Left ventricle myocardium inferior (tissue), 1 donor: ENCODE results near the gene KLHL18. TPM values are rescaled to one million over a fixed set of nuclear protein-coding genes. Genes with fewer than 3 reads are reported as not detected.

ENCODE experiments used
- DNase-seq: peaks from one replicate; pipeline ENCODE4 v3.0.0-alpha.2; 2020
- H3K27ac ChIP-seq: fragments of 200-600 bp; replicated peaks from 2 replicates; pipeline ENCODE4 v1.8.0; 2021
- H3K27me3 ChIP-seq: fragments of 200-600 bp; 2 replicates; pipeline ENCODE4 v1.8.0; 2021; ENCODE audit warnings: low read depth
- H3K36me3 ChIP-seq: fragments of 200-600 bp; 2 replicates; pipeline ENCODE4 v1.8.0; 2021
- H3K4me1 ChIP-seq: fragments of 200-600 bp; 2 replicates; pipeline ENCODE4 v1.8.0; 2021
- H3K4me3 ChIP-seq: fragments of 200-600 bp; 2 replicates; pipeline ENCODE4 v1.8.0; 2021; ENCODE audit warnings: mild to moderate bottlenecking, moderate library complexity
- H3K9me3 ChIP-seq: fragments of 200-600 bp; replicated peaks from 2 replicates; pipeline ENCODE4 v1.8.0; 2021
- CTCF ChIP-seq: fragments of 200-600 bp; IDR thresholded peaks from 2 replicates; pipeline ENCODE4 v1.8.0; 2021; ENCODE audit warnings: antibody characterized with exemption, mild to moderate bottlenecking, borderline replicate concordance
- intact Hi-C: fragments of 100-400 bp; cut with micrococcal nuclease; formaldehyde crosslinking; loops from one replicate; pipeline ENCODE4 v1.11.0; 2022
- total RNA-seq: library from RNA; stranded (reverse); fragmentation: NEBNext Ultra II Directional; extraction: Animal tissue kit (Norgen Biotek cat#: 25700); gene quantifications from one replicate; pipeline ENCODE4 v1.2.1, GENCODE V29; 2021
- donor health status: DM: no; HTN: yes; CAD: no; lungs with severe emphysema.

The KLHL18 gene
- total RNA-seq, 1 donor from 2014 or later, result 54.7 TPM

GRCh38 chr3:47266709-47267489, 15.8 kb upstream of the KLHL18 start:
- no peak for TF ChIP-seq CTCF
- peak overlapping the region; percentile 76 for H3K27ac ChIP-seq

GRCh38 chr3:47267490-47267824, 15.3 kb upstream of the KLHL18 start:
- no peak for TF ChIP-seq CTCF
- intact Hi-C loops, result no loop called here
- no peaks in the 10 kb centered on the region for H3K36me3 ChIP-seq
- H3K4me1 ChIP-seq, result peaks cover 21% of the 10 kb centered on the region
- no peak overlapping the region for H3K4me3 ChIP-seq
- H3K27me3 ChIP-seq, result no peaks in the 10 kb centered on the region
- H3K9me3 ChIP-seq, result no peaks in the 10 kb centered on the region
- H3K27ac ChIP-seq, result peak overlapping the region; percentile 76
- no peak for DNase-seq

More at GRCh38 chr3:47266709-47267489, 15.8 kb upstream of the KLHL18 start:
- Histone ChIP-seq H3K9me3 (no peaks in the 10 kb centered on the region), H3K27me3 (no peaks in the 10 kb centered on the region), H3K36me3 (no peaks in the 10 kb centered on the region), H3K4me1 (peaks cover 21% of the 10 kb centered on the region), H3K4me3 (no peak overlapping the region)
- peak; percentile 88 for DNase-seq
- intact Hi-C loops, result no loop called here

- no peak overlapping the region for H3K4me3 ChIP-seq
Measured at GRCh38 chr3:47270526-47270925, 12.2 kb upstream of the KLHL18 start.

GRCh38 chr3:47273564-47273963, 9.2 kb upstream of the KLHL18 start:
- H3K4me3 ChIP-seq, result no peak overlapping the region
- intact Hi-C loops, result no loop called here
- no peak for DNase-seq
- H3K4me1 ChIP-seq, result no peaks in the 10 kb centered on the region
- no peaks in the 10 kb centered on the region for H3K27me3 ChIP-seq
- peaks cover 17% of the 10 kb centered on the region for H3K36me3 ChIP-seq
- no peak for TF ChIP-seq CTCF
- H3K27ac ChIP-seq, result no peak overlapping the region
- H3K9me3 ChIP-seq, result no peaks in the 10 kb centered on the region

More at GRCh38 chr3:47270526-47270925, 12.2 kb upstream of the KLHL18 start:
- DNase-seq, result no peak
- Histone ChIP-seq H3K36me3 (peaks cover 14% of the 10 kb centered on the region), H3K4me1 (peaks cover 21% of the 10 kb centered on the region), H3K27ac (no peak overlapping the region), H3K27me3 (no peaks in the 10 kb centered on the region), H3K9me3 (no peaks in the 10 kb centered on the region)
- intact Hi-C loops, result no loop called here
- no peak for TF ChIP-seq CTCF

GRCh38 chr3:47274652-47275051, 8.1 kb upstream of the KLHL18 start:
- DNase-seq, result no peak
- no peak overlapping the region for H3K27ac ChIP-seq
- no peaks in the 10 kb centered on the region for H3K9me3 ChIP-seq
- intact Hi-C loops, result no loop called here
- no peaks in the 10 kb centered on the region for H3K27me3 ChIP-seq
- H3K4me1 ChIP-seq, result no peaks in the 10 kb centered on the region
- H3K36me3 ChIP-seq, result peaks cover 17% of the 10 kb centered on the region
- no peak overlapping the region for H3K4me3 ChIP-seq
- TF ChIP-seq CTCF, result no peak
